GM12878 (cell line): ENCODE results near the gene CPSF3.

ENCODE experiments used
- BCLAF1 ChIP-seq: fragments of 450-650 bp; IDR thresholded peaks from 2 replicates; pipeline ENCODE4 v1.6.1; 2017; ENCODE audit warnings: antibody characterized with exemption, mild to moderate bottlenecking, moderate library complexity
- CTCF ChIP-seq, 3 experiments: IDR thresholded peaks in 2 of 3; conservative IDR thresholded peaks in 1 of 3; 2 replicates each; pipeline ENCODE4 v1.5.1; 2011; ENCODE audit warnings: low read depth in 3 of 3, low read length in 3 of 3, mild to moderate bottlenecking in 3 of 3, control low read depth in 2 of 3, moderate library complexity in 2 of 3, inconsistent platforms in 1 of 3, mixed read lengths in 1 of 3; ENCODE audit not compliant: control insufficient read depth in 2 of 3, insufficient read depth in 1 of 3; ENCODE audit errors: extremely low read depth in 1 of 3
- E2F4 ChIP-seq: IDR thresholded peaks from 2 replicates; pipeline ENCODE4 v1.6.1; 2012; ENCODE audit warnings: low read depth, low read length, improper control_type of control experiment
- E2F8 ChIP-seq: fragments of 450-650 bp; IDR thresholded peaks from 2 replicates; pipeline ENCODE4 v1.6.1; 2018; ENCODE audit warnings: mild to moderate bottlenecking, low read depth, moderate library complexity; ENCODE audit not compliant: partially characterized antibody
- EZH2 ChIP-seq: IDR thresholded peaks from 2 replicates; pipeline ENCODE4 v1.6.1; 2012; ENCODE audit warnings: low read depth, mild to moderate bottlenecking, control low read depth, inconsistent platforms, low read length, borderline replicate concordance; ENCODE audit not compliant: control insufficient read depth
- FOXK2 ChIP-seq: fragments of 450-650 bp; IDR thresholded peaks from 2 replicates; pipeline ENCODE4 v1.6.1; 2017; ENCODE audit warnings: mild to moderate bottlenecking, moderate library complexity
- HCFC1 ChIP-seq: fragments of 150-350 bp; IDR thresholded peaks from 2 replicates; pipeline ENCODE4 v1.6.1; 2014; ENCODE audit warnings: low read length
- JUND ChIP-seq: IDR thresholded peaks from 2 replicates; pipeline ENCODE4 v1.6.1; 2012; ENCODE audit warnings: low read depth, mild to moderate bottlenecking, low read length, improper control_type of control experiment, moderate library complexity
- POLR2AphosphoS5 ChIP-seq: IDR thresholded peaks from 2 replicates; pipeline ENCODE4 v1.6.1; 2011; ENCODE audit warnings: mild to moderate bottlenecking, low read length, inconsistent platforms
- RAD21 ChIP-seq: IDR thresholded peaks from 2 replicates; pipeline ENCODE4 v1.6.1; 2011; ENCODE audit warnings: mild to moderate bottlenecking, low read depth, low read length, moderate library complexity; ENCODE audit not compliant: insufficient read depth
- USF1 ChIP-seq: IDR thresholded peaks from 2 replicates; pipeline ENCODE4 v1.6.1; 2011; ENCODE audit warnings: borderline replicate concordance, low read depth, mild to moderate bottlenecking, moderate library complexity, mixed read lengths, low read length; ENCODE audit not compliant: insufficient read depth; ENCODE audit errors: extremely low read length
- TF ChIP-seq, protein P1 (sequence below): IDR thresholded peaks from 2 replicates; pipeline ENCODE4 v1.6.1; 2012; ENCODE audit warnings: low read depth, low read length, improper control_type of control experiment

GRCh38 chr2:9385841-9386240, 37.6 kb upstream of the CPSF3 start:
- TF ChIP-seq JUND: no peak
- TF ChIP-seq CTCF (IDR thresholded peaks at IDR 0.05 in 2 of 3, conservative IDR thresholded peaks at IDR 0.05 in 1 of 3; ENCODE audit: control insufficient read depth in 2 of 3, extremely low read depth in 1 of 3, insufficient read depth in 1 of 3, low read depth in 3 of 3, low read length in 3 of 3): no peak
- TF ChIP-seq BCLAF1: no peak
- TF ChIP-seq RAD21: no peak
- no peak for TF ChIP-seq USF1
- TF ChIP-seq E2F8: no peak
- TF ChIP-seq EZH2: no peak
- TF ChIP-seq HCFC1: no peak
- TF ChIP-seq E2F4: no peak
- TF ChIP-seq POLR2AphosphoS5: no peak
- TF ChIP-seq, protein P1, sequence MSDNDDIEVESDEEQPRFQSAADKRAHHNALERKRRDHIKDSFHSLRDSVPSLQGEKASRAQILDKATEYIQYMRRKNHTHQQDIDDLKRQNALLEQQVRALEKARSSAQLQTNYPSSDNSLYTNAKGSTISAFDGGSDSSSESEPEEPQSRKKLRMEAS: no peak
- no peak for TF ChIP-seq FOXK2
